ENCODE data around the gene KIF18B.
A peak's percentile ranks its signal among the peaks of the same experiment; 100 is the strongest.

Gene KIF18B

DNA sequence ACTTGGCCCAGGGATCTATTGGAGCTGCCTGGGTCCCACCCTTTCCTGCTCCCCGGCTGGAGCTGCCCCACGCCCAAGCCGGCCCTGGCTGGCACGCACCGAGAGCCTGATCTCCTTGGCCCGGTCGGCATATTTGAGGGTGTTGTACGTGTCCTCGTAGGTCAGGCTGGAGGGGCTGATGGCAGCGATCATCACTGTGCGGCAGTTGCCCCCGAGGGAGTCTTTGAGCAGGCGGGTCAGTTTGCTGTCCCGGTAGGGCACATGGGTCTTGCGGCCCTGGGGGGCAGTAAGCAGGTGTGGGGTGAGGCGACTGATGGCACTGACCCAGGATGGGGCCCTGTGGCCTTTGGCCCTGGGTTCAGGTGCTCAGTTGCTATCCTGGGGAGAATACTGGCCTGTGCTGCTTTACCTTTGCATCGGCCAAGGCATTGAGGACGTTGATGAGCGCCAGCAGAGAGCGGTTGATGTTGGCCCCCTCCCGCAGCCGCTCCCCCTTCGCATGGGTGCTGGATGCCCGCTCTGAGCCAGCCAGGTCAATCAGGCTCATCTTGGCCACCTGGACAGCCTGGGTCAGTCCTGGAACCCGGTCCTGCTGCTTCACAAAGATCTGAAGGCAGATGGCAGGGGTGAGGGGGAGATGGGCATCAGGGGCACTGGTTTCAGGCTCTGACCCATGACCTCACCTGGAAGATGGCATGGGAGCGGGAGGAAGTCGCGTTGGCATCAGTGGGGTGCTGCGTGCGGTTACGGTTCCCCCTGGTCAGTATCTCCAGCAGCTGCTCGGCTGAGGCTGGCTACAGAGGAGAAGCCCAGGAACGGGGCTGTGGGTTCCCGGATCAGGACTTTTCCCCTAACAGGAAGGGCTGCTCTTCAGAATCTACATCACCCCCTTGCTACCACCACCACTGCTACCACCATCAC, 13.5 kb downstream of the KIF18B start:
- no peak for DNase-seq

DNA sequence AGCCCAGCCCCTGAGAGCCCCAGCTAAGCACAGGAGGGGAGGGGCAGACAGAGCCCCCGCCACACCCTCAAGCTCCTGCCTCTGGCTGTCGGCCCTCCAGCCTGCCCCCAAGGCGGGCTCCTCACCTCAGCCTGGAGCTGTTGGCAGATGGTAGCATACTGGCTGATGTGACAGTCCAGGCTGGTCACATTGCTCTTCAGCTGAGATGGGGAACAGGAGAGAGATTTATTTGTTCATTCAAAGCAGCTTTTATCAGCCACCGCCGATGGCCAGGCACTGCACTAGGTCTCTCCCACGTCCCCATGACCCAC, 14.8 kb downstream of the KIF18B start:
- no peak for DNase-seq

- no peak for DNase-seq
These were observed 15.3 kb downstream of the KIF18B start for GRCh38 chr17:44932096-44932786.

- no peak for DNase-seq
These were observed 16.2 kb downstream of the KIF18B start for GRCh38 chr17:44931376-44931775.

- DNase-seq: no peak
These were observed 16.9 kb downstream of the KIF18B start for GRCh38 chr17:44930667-44931066.

GRCh38 chr17:44928950-44929720, 18.4 kb downstream of the KIF18B start:
- no peak for DNase-seq

DNA sequence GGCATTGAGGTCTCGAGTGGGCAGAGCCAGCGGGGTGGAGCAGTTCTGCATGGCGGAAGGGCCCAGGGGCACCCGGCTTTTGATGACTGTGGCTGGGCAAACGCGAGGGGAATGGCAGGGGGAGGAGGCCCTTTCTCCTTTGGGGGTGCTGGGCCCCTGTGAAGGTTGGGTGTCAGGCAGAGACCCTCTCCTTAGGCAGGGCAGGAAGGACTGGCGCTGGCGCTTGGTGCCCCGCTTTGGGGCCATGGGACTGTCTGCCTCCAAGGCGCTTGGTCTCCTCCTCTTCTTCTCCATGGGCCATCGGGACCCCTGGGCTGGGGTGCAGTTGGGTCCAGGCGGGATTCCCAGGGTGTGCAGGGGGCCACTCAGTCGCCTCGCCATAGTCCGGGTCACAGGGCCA, 19.4 kb downstream of the KIF18B start:
- no peak for DNase-seq

- no peak for DNase-seq
These were observed 19.9 kb downstream of the KIF18B start for GRCh38 chr17:44927696-44928095.

GRCh38 chr17:44926821-44927525, 20.6 kb downstream of the KIF18B start:
- no peak for DNase-seq

DNA sequence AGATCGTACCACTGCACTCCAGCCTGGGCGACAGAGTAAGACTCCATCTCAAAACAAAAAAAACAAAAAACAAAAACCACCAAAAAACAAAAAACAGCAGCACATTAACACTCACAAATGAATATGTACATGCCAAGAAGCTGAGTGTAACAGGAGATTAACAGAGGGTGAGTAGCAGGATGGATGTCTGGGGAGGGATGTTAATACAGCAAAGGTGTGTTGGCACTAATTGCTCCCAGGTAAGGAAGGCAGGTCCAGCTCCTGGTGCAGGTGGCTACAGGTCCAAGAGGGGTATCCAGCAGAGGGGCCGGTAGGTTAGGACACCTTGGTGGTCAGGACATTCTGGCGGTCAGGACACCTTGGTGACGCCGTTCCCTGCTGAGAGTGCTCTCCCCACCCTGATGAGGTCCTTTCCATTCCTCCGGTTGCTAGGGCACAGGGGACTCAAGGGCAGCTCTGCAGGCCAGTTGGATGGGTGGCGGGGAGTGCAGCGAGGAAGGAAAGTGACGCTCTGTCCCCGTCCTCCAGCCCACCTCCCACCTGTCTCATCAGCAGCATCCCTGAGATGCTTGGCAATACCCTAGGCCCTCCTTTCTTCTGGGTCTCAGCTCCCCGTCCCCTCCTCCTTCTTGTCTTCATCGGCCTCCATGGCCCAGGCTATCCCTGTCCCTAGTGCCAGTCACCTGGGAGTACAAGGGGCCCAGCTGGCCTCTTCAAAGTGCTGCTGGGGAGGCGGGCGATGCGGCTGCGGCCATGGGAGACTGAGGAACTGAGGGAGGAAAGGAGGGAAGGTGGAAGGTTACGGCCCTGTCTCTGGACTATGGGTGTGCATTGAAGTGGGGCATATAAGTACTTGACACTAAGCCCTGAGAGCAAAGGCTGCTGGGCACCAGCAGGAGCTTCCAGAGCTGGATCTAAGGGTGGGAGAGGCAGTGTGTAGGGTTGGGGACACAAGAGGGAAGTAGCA, 21.6 kb downstream of the KIF18B start:
- DNase-seq: no peak

- no peak for DNase-seq
These were observed 23.4 kb downstream of the KIF18B start for GRCh38 chr17:44924107-44924544.

GRCh38 chr17:44922746-44923470, 24.7 kb downstream of the KIF18B start:
- DNase-seq: no peak

- DNase-seq: no peak
These were observed 25.4 kb downstream of the KIF18B start for GRCh38 chr17:44922136-44922535.

DNA sequence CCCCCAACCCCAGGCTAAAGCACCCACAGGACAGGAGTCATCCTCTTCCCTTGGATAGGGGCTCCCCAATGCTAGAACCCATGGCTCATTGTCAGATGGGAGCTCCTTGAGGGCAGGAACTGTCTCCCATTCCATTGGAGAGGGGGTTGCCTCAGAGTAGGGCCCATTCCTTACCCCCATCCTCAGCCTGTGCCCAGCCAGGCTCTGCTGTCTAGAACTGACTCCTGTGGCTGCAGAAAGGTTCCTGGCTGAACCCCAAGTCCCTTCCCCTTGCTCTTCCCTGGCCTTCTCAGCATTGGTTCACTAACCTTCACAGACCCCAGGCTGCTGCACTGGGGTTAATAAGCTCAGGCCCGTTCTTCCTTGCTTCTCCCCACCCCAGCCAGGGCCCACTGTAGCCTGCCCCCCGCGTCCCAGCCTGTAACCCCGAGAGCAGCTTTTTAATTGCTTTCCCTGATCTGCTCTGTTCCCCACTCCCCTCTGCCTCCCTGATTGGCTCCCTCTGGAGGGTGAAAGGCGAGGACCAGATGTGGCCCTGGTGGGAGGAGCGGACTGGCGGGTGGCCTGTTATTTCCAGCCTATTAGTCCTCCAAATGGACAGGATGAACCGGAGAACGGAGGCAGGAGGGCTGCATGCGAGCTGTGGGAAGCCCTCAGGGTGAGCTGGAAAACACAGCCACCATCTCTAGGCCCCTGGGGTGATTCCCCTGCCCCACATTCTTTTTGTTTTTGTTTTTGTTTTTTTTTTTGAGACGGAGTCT, 26.3 kb downstream of the KIF18B start:
- no peak for DNase-seq

DNA sequence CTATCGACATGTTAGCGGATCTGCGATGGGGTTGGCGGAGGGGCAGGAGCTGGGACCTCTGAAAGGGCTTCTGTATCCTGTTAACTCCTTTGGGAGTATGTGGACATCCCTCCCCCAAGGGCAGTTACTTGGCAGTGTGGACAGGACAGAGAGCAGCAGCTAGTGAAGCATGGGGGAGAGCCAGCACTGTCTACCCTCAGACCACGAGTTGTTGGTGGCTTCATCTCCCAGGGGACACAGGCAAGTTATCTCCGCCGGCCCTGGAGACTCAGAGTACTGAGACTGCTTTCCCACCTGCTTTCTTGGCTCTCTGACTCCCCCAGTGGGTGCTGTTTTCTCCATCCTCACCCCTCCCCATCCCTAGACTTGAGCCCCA, 27.0 kb downstream of the KIF18B start:
- no peak for DNase-seq

GRCh38 chr17:44919885-44920564, 27.5 kb downstream of the KIF18B start:
- peak; percentile 76 for DNase-seq

GRCh38 chr17:44919411-44919810, 28.2 kb downstream of the KIF18B start:
- DNase-seq: no peak

DNA sequence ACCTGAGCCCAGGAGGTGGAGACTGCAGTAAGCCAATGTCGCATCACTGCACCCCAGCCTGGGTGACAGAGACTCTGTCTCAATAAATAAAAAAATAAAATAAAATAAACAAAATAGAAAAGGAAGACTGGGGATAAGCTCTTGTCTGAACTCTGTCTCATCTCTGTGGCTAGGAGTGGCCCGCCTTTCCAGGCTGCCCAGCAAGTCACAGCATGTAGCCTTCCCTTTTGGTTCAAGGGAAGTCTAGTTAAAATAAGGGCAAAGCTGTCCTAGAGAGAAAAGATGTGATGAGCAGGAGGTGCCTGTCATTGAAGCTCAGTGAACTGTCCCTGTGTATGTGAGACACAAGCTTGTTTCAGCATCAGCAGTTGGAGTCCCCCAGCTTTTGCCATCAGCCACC, 29.6 kb downstream of the KIF18B start:
- no peak for DNase-seq

DNA sequence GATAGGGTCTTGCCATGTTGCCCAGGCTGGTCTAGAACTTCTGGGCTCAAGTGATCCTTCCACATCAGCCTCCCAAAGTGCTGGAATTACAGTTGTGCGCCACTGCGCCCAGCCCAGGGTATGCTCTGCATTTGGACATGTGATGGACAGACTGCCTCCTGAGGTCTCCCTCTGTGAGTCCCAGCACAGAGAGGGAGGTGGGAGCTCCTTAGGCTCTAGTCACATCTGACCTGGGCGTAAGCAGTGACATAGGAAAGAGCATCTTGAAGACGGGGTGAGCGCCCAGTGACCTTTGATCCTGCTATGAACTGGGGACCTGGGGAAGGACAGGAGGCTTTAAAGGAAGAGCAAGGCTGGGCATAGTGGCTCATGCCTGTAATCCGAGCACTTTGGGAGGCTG, 30.1 kb downstream of the KIF18B start:
- no peak for DNase-seq

- DNase-seq: no peak
These were observed 30.8 kb downstream of the KIF18B start for GRCh38 chr17:44916781-44917241.

Data from activated CD8-positive, alpha-beta memory T cell treated with anti-CD3 and anti-CD28 coated beads, Interleukin-2, amount 50 U/mL, for 48 hours (primary cell).